IPS-11a (cell line): ENCODE results near the gene HGFAC.
"Not testable (repeated sequence)": the region's sequence is repeated elsewhere in the genome, so short reads cannot be mapped to it uniquely, and the experiment has no call there.

Experiments
- H3K4me3 ChIP-seq: one replicate; pipeline ENCODE4 v1.5.1; 2013; ENCODE audit warnings: low read depth, low read length, control low read depth

The HGFAC gene

GRCh38 chr4:3410401-3411135 is 31.2 kb upstream of the HGFAC start:
- no peak overlapping the region for H3K4me3 ChIP-seq

GRCh38 chr4:3411190-3411589 is 30.6 kb upstream of the HGFAC start:
- H3K4me3 ChIP-seq: not testable (repeated sequence)

GRCh38 chr4:3411676-3412075 is 30.1 kb upstream of the HGFAC start:
- H3K4me3 ChIP-seq: no peak overlapping the region

GRCh38 chr4:3412257-3413020 is 29.3 kb upstream of the HGFAC start:
- H3K4me3 ChIP-seq: no peak overlapping the region

- H3K4me3 ChIP-seq: no peak overlapping the region
Observed at GRCh38 chr4:3413217-3413671, 28.5 kb upstream of the HGFAC start.

GRCh38 chr4:3413675-3414420 is 27.9 kb upstream of the HGFAC start:
- no peak overlapping the region for H3K4me3 ChIP-seq

GRCh38 chr4:3414421-3415279 is 27.1 kb upstream of the HGFAC start:
- H3K4me3 ChIP-seq: no peak overlapping the region

- H3K4me3 ChIP-seq: no peak overlapping the region
Observed at GRCh38 chr4:3415471-3416141, 26.2 kb upstream of the HGFAC start.

GRCh38 chr4:3416270-3416669 is 25.5 kb upstream of the HGFAC start:
- H3K4me3 ChIP-seq: no peak overlapping the region

GRCh38 chr4:3416821-3417221 is 24.9 kb upstream of the HGFAC start:
- H3K4me3 ChIP-seq: no peak overlapping the region

GRCh38 chr4:3417448-3417847 is 24.3 kb upstream of the HGFAC start:
- no peak overlapping the region for H3K4me3 ChIP-seq

- H3K4me3 ChIP-seq: no peak overlapping the region
Observed at GRCh38 chr4:3418029-3418762, 23.6 kb upstream of the HGFAC start.

GRCh38 chr4:3419836-3420605 is 21.7 kb upstream of the HGFAC start:
- no peak overlapping the region for H3K4me3 ChIP-seq

GRCh38 chr4:3420606-3420955 is 21.2 kb upstream of the HGFAC start:
- H3K4me3 ChIP-seq: no peak overlapping the region

- H3K4me3 ChIP-seq: no peak overlapping the region
Observed at GRCh38 chr4:3420956-3421355, 20.8 kb upstream of the HGFAC start.

GRCh38 chr4:3421470-3421869 is 20.3 kb upstream of the HGFAC start:
- H3K4me3 ChIP-seq: no peak overlapping the region

- no peak overlapping the region for H3K4me3 ChIP-seq
Observed at GRCh38 chr4:3422241-3422801, 19.4 kb upstream of the HGFAC start.

- no peak overlapping the region for H3K4me3 ChIP-seq
Observed at GRCh38 chr4:3422808-3423297, 18.9 kb upstream of the HGFAC start.
